BE2C (cell line): Measurements from ENCODE around the gene SEMA4A.

Experiments
- DNase-seq: peaks from one replicate; pipeline ENCODE4 v3.0.0-alpha.2; 2020
- H3K27me3 ChIP-seq: fragments of 250-450 bp; sonication (Bioruptor Pico); 2 replicates; pipeline ENCODE4 v1.5.1; 2020; ENCODE audit warnings: mild to moderate bottlenecking
- H3K36me3 ChIP-seq: fragments of 250-450 bp; sonication (Bioruptor Pico); 2 replicates; pipeline ENCODE4 v1.5.1; 2020; ENCODE audit warnings: mild to moderate bottlenecking
- H3K4me1 ChIP-seq: fragments of 250-450 bp; sonication (Bioruptor Pico); 2 replicates; pipeline ENCODE4 v1.5.1; 2020
- H3K4me3 ChIP-seq: 2 replicates; pipeline ENCODE4 v1.5.1; 2011; ENCODE audit warnings: low read depth, low read length
- H3K9me3 ChIP-seq: fragments of 250-450 bp; sonication (Bioruptor Pico); 2 replicates; pipeline ENCODE4 v1.5.1; 2020
- TF ChIP-seq, protein P1 (sequence below): IDR thresholded peaks from 2 replicates; pipeline ENCODE4 v1.5.1; 2012; ENCODE audit warnings: mild to moderate bottlenecking, low read depth, low read length

SEMA4A gene

DNA sequence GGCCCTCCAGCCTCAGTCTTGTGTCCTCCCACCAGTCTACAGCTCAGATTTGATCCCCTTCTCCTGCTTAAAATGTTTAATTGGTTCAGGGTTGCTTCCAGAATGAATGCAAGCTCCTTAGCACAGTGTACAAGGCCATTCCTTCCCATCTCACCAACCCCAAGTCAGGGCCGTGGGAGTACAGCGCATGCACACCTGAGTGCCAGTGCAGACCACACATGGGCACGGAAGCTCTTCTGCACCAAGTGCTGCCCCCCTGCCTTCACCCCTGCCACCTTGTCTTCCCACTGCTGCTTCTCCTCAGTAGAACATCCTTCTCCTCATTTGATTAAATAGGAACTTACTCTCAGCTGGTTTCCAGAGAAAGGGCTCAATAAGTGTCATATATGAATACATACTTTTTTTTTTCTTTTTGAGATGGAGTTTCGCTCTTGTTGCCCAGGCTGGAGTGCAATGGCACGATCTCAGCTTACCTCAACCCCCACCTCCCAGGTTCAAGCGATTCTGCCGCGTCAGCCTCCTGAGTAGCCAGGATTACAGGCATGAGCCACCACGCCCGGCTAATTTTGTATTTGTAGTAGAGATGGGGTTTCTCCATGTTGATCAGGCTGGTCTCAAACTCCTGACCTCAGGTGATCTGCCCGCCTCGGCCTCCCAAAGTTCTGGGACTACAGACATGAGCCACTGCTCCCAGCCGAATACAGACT lies 68.8 kb downstream of the SEMA4A start:
- Histone ChIP-seq H3K36me3 (peaks cover 34% of the 10 kb centered on the region), H3K9me3 (no peaks in the 10 kb centered on the region), H3K27me3 (no peaks in the 10 kb centered on the region), H3K4me3 (no peak overlapping the region), H3K4me1 (no peaks in the 10 kb centered on the region)
- no peak for DNase-seq
- TF ChIP-seq, protein P1, sequence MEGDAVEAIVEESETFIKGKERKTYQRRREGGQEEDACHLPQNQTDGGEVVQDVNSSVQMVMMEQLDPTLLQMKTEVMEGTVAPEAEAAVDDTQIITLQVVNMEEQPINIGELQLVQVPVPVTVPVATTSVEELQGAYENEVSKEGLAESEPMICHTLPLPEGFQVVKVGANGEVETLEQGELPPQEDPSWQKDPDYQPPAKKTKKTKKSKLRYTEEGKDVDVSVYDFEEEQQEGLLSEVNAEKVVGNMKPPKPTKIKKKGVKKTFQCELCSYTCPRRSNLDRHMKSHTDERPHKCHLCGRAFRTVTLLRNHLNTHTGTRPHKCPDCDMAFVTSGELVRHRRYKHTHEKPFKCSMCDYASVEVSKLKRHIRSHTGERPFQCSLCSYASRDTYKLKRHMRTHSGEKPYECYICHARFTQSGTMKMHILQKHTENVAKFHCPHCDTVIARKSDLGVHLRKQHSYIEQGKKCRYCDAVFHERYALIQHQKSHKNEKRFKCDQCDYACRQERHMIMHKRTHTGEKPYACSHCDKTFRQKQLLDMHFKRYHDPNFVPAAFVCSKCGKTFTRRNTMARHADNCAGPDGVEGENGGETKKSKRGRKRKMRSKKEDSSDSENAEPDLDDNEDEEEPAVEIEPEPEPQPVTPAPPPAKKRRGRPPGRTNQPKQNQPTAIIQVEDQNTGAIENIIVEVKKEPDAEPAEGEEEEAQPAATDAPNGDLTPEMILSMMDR: no peak

DNA sequence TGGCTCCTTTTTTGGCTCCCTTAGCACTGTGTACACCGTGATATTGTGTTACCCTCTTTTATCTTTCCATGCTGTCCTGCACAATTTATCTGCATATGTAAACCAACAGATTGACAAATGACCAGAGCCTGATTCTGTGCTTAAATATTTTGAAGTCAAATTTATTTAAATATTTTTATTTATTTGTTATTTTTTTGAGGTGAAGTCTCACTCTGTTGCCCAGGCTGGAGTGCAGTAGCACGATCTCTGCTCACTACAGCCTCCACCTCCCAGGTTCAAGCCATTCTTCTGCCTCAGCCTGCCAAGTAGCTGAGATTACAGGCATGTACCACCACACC lies 72.3 kb downstream of the SEMA4A start:
- no peak for DNase-seq
- TF ChIP-seq, protein P1: no peak
- Histone ChIP-seq H3K27me3 (no peaks in the 10 kb centered on the region), H3K9me3 (no peaks in the 10 kb centered on the region), H3K4me1 (peaks cover 2% of the 10 kb centered on the region; the same call in 1 of the 2 replicates), H3K36me3 (peaks cover 32% of the 10 kb centered on the region), H3K4me3 (no peak overlapping the region)

DNA sequence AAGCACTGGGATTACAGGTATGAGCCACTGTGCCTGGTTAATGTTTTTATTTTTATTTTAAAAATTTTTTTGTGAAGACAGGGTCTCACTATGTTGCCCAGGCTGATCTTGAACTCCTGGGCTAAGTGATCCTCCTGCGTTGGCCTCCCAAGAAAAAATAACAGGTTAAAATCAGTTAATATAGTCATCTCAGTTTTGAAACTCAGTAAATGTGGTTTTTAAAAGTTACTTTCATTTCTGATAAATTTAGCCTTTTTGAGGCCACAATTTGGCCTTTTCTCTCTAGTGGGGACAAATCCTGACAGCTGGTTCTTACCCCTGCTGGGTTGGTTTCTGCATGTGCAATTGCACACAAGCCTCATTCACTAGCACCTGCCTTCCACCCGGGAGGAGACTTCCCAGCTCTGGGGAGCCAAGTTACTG lies 72.7 kb downstream of the SEMA4A start:
- Histone ChIP-seq H3K27me3 (no peaks in the 10 kb centered on the region), H3K4me1 (peaks cover 2% of the 10 kb centered on the region; the same call in 1 of the 2 replicates), H3K9me3 (no peaks in the 10 kb centered on the region), H3K4me3 (no peak overlapping the region), H3K36me3 (peaks cover 28% of the 10 kb centered on the region)
- TF ChIP-seq, protein P1: no peak
- DNase-seq: no peak

DNA sequence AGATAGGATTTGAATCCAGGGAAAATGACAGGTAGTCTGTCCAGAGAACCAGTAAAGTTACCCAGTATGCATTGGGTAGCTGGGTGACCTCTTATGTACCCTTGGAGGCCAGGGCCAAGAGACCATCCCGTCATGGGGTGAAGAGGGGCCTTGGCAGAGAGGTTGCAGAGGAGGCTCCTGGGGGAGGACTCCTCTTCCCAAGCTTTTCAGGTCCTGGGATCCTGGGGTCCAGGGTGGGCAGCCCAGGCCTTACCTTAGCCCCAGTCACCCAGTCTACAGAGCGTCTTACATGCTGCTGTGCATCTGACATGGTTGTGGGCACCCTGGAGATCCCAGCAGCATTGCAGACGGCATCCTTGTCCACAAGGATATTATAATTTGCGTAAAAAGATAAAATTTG lies 73.4 kb downstream of the SEMA4A start:
- DNase-seq: no peak
- H3K9me3 ChIP-seq: no peaks in the 10 kb centered on the region
- peaks cover 21% of the 10 kb centered on the region for H3K36me3 ChIP-seq
- peaks cover 2% of the 10 kb centered on the region; the same call in 1 of the 2 replicates for H3K4me1 ChIP-seq
- no peak overlapping the region for H3K4me3 ChIP-seq
- TF ChIP-seq, protein P1: no peak
- no peaks in the 10 kb centered on the region for H3K27me3 ChIP-seq
